ENCODE measurements around the gene DHRS7C. TPM values are rescaled to one million over a fixed set of nuclear protein-coding genes. Genes with fewer than 3 reads are reported as not detected.

Gene DHRS7C
- total and polyA plus RNA-seq, 4 donors, result 0.26 to 0.28 TPM; not detected in 2

DNA sequence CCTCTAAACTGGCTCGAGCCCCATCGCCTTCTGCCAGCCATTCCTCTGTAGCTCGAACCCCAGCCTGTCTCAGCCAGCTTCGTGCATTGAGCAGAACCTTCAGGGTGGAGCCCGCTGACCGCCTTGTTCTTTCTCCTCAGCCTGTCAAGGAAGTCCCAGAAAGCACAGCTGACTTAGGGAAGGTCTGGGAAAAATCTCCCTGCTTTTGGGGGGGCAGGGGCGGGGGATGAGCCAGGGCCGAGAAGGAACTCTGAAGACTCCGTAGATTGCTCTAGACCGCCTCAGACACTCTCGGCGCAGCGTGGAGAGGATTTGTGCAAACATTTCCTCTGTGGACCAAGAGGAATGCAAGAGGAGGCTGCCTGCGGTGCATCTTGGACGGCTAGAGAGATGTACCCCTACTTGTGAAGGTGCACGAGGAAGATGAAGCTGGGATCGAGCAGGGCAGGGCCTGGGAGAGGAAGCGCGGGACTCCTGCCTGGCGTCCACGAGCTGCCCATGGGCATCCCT is 34.3 kb upstream of the DHRS7C start, which contains the start of gene GLP2R:
Gene GLP2R, plus strand, starts transcription at position 284 of the 510 bp plus-strand sequence. Its CDS starts 140 bp downstream, at position 424.
- 59% methylated on average over 21 of the region's 21 CpGs for WGBS
- Histone ChIP-seq H3K27me3 (ENCODE audit: control insufficient read depth in 4 of 4, insufficient read depth in 4 of 4, low read length in 3 of 4) (no peaks in the 10 kb centered on the region), H3K36me3 (ENCODE audit: control insufficient read depth in 4 of 4, insufficient read depth in 3 of 4, low read depth in 1 of 4, low read length in 3 of 4) (no peaks in the 10 kb centered on the region), H3K4me1 (ENCODE audit: control insufficient read depth in 4 of 4, insufficient read depth in 4 of 4, low read length in 3 of 4) (no peaks in the 10 kb centered on the region), H3K27ac (ENCODE audit: low read depth in 1 of 2, low read length in 2 of 2) (no peak within 1 kb of the TSS), H3K9ac (ENCODE audit: low read depth in 1 of 2, low read length in 2 of 2) (no peak within 1 kb of the TSS), H3K4me3 (ENCODE audit: low read depth in 1 of 3, low read length in 3 of 3) (no peak within 1 kb of the TSS), H3K9me3 (ENCODE audit: control insufficient read depth in 4 of 4, low read length in 3 of 4) (no peaks in the 10 kb centered on the region)
- TF ChIP-seq GABPA (IDR thresholded peaks at IDR 0.05 in 1 of 2, conservative IDR thresholded peaks at IDR 0.05 in 1 of 2) (no peak), TAF1 (conservative IDR thresholded peaks at IDR 0.05) (no peak), HNF4G (IDR thresholded peaks at IDR 0.05) (no peak), YY1 (IDR thresholded peaks at IDR 0.05) (no peak), RAD21 (IDR thresholded peaks at IDR 0.05) (no peak), NR2F2 (IDR thresholded peaks at IDR 0.05) (no peak), FOXA1 (IDR thresholded peaks at IDR 0.05) (no peak), EGR1 (IDR thresholded peaks at IDR 0.05; ENCODE audit: low read depth in 2 of 2) (no peak), RXRA (IDR thresholded peaks at IDR 0.05) (no peak), HNF4A (conservative IDR thresholded peaks at IDR 0.05) (no peak), SP1 (IDR thresholded peaks at IDR 0.05) (no peak), JUND (IDR thresholded peaks at IDR 0.05) (no peak), FOXA2 (IDR thresholded peaks at IDR 0.05) (no peak)
- TF ChIP-seq, protein P1, sequence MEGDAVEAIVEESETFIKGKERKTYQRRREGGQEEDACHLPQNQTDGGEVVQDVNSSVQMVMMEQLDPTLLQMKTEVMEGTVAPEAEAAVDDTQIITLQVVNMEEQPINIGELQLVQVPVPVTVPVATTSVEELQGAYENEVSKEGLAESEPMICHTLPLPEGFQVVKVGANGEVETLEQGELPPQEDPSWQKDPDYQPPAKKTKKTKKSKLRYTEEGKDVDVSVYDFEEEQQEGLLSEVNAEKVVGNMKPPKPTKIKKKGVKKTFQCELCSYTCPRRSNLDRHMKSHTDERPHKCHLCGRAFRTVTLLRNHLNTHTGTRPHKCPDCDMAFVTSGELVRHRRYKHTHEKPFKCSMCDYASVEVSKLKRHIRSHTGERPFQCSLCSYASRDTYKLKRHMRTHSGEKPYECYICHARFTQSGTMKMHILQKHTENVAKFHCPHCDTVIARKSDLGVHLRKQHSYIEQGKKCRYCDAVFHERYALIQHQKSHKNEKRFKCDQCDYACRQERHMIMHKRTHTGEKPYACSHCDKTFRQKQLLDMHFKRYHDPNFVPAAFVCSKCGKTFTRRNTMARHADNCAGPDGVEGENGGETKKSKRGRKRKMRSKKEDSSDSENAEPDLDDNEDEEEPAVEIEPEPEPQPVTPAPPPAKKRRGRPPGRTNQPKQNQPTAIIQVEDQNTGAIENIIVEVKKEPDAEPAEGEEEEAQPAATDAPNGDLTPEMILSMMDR (IDR thresholded peaks at IDR 0.05; ENCODE audit: low read depth, low read length, missing input control), result no peak
- TF ChIP-seq, protein P2, sequence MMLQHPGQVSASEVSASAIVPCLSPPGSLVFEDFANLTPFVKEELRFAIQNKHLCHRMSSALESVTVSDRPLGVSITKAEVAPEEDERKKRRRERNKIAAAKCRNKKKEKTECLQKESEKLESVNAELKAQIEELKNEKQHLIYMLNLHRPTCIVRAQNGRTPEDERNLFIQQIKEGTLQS (IDR thresholded peaks at IDR 0.05), result no peak
- TF ChIP-seq, protein P3, sequence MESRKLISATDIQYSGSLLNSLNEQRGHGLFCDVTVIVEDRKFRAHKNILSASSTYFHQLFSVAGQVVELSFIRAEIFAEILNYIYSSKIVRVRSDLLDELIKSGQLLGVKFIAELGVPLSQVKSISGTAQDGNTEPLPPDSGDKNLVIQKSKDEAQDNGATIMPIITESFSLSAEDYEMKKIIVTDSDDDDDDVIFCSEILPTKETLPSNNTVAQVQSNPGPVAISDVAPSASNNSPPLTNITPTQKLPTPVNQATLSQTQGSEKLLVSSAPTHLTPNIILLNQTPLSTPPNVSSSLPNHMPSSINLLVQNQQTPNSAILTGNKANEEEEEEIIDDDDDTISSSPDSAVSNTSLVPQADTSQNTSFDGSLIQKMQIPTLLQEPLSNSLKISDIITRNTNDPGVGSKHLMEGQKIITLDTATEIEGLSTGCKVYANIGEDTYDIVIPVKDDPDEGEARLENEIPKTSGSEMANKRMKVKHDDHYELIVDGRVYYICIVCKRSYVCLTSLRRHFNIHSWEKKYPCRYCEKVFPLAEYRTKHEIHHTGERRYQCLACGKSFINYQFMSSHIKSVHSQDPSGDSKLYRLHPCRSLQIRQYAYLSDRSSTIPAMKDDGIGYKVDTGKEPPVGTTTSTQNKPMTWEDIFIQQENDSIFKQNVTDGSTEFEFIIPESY (IDR thresholded peaks at IDR 0.05), result no peak
- TF ChIP-seq, protein P4, sequence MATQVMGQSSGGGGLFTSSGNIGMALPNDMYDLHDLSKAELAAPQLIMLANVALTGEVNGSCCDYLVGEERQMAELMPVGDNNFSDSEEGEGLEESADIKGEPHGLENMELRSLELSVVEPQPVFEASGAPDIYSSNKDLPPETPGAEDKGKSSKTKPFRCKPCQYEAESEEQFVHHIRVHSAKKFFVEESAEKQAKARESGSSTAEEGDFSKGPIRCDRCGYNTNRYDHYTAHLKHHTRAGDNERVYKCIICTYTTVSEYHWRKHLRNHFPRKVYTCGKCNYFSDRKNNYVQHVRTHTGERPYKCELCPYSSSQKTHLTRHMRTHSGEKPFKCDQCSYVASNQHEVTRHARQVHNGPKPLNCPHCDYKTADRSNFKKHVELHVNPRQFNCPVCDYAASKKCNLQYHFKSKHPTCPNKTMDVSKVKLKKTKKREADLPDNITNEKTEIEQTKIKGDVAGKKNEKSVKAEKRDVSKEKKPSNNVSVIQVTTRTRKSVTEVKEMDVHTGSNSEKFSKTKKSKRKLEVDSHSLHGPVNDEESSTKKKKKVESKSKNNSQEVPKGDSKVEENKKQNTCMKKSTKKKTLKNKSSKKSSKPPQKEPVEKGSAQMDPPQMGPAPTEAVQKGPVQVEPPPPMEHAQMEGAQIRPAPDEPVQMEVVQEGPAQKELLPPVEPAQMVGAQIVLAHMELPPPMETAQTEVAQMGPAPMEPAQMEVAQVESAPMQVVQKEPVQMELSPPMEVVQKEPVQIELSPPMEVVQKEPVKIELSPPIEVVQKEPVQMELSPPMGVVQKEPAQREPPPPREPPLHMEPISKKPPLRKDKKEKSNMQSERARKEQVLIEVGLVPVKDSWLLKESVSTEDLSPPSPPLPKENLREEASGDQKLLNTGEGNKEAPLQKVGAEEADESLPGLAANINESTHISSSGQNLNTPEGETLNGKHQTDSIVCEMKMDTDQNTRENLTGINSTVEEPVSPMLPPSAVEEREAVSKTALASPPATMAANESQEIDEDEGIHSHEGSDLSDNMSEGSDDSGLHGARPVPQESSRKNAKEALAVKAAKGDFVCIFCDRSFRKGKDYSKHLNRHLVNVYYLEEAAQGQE (IDR thresholded peaks at IDR 0.05), result no peak
- TF ChIP-seq, protein P5, sequence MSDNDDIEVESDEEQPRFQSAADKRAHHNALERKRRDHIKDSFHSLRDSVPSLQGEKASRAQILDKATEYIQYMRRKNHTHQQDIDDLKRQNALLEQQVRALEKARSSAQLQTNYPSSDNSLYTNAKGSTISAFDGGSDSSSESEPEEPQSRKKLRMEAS (IDR thresholded peaks at IDR 0.05), result no peak
- no peak for DNase-seq (ENCODE audit: low spot score)
